Measurements from ENCODE around the gene WDR83. TPM values are rescaled to one million over a fixed set of nuclear protein-coding genes. Genes with fewer than 3 reads are reported as not detected.

Gene WDR83
- total and polyA plus RNA-seq, 2 experiments from 2014 or later = 12.5 to 18.5 TPM

DNA sequence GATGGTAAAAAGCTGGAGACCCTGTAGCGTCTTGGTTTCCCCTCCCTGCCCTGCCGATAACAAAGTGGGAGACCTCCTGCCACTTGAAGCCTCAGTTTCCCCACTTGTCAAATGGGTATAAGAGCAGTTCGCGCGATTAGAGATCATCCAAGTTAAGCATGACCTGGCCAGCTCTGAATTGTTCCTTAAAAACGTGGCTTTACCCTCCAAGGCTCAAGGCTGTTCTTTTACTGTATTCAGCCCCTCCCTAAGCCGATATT lies 56.7 kb downstream of the WDR83 start:
- DNase-seq (ENCODE audit: low spot score) (peak; percentile 17), ATAC-seq (no peak)
- H3K9me2 ChIP-seq (ENCODE audit: insufficient read depth) = no peaks in the 10 kb centered on the region
- no peaks in the 10 kb centered on the region for H3K27me3 ChIP-seq (ENCODE audit: insufficient read depth)
- peaks cover 34% of the 10 kb centered on the region for H3F3A ChIP-seq (replicated peaks; ENCODE audit: low read depth)
- peak overlapping the region; percentile 95 for H3K27ac Mint-ChIP-seq
- H3K4me1 ChIP-seq (ENCODE audit: insufficient read depth) = peaks cover 9% of the 10 kb centered on the region; the same call in 1 of the 2 replicates
- peaks cover 37% of the 10 kb centered on the region for H3K36me3 Mint-ChIP-seq (ENCODE audit: low read depth)
- peaks cover 27% of the 10 kb centered on the region for H3K27me3 Mint-ChIP-seq (ENCODE audit: insufficient read depth, low read depth, poor library complexity)
- H3K79me2 ChIP-seq (replicated peaks; ENCODE audit: insufficient read depth) = peaks cover 57% of the 10 kb centered on the region
- H3K4me3 ChIP-seq = peak overlapping the region; percentile 80
- no peak overlapping the region for H2AFZ ChIP-seq
- H3K4me2 ChIP-seq = peak overlapping the region; percentile 87
- peaks cover 4% of the 10 kb centered on the region; the same call in 1 of the 2 replicates for H3K36me3 ChIP-seq (ENCODE audit: insufficient read depth)
- H3K4me1 Mint-ChIP-seq = peaks cover 15% of the 10 kb centered on the region
- H3K4me3 Mint-ChIP-seq = peak overlapping the region; percentile 91
- H3K9me3 Mint-ChIP-seq = no peaks in the 10 kb centered on the region; the same call in 2 of the 3 replicates
- H3K27ac ChIP-seq (ENCODE audit: low read depth) = peak overlapping the region; percentile 83
- peaks cover 13% of the 10 kb centered on the region; the same call in 1 of the 2 replicates for H4K20me1 ChIP-seq (replicated peaks; ENCODE audit: insufficient read depth)
- no peak for TF ChIP-seq STAT1 (IDR thresholded peaks at IDR 0.05; ENCODE audit: unreplicated experiment)
- TF ChIP-seq, protein P1, sequence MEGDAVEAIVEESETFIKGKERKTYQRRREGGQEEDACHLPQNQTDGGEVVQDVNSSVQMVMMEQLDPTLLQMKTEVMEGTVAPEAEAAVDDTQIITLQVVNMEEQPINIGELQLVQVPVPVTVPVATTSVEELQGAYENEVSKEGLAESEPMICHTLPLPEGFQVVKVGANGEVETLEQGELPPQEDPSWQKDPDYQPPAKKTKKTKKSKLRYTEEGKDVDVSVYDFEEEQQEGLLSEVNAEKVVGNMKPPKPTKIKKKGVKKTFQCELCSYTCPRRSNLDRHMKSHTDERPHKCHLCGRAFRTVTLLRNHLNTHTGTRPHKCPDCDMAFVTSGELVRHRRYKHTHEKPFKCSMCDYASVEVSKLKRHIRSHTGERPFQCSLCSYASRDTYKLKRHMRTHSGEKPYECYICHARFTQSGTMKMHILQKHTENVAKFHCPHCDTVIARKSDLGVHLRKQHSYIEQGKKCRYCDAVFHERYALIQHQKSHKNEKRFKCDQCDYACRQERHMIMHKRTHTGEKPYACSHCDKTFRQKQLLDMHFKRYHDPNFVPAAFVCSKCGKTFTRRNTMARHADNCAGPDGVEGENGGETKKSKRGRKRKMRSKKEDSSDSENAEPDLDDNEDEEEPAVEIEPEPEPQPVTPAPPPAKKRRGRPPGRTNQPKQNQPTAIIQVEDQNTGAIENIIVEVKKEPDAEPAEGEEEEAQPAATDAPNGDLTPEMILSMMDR (conservative IDR thresholded peaks at IDR 0.05; ENCODE audit: low read depth in 2 of 2) = no peak
- TF ChIP-seq EZH2phosphoT487 (IDR thresholded peaks at IDR 0.05; ENCODE audit: unreplicated experiment) = no peak
- TF ChIP-seq, protein P2, sequence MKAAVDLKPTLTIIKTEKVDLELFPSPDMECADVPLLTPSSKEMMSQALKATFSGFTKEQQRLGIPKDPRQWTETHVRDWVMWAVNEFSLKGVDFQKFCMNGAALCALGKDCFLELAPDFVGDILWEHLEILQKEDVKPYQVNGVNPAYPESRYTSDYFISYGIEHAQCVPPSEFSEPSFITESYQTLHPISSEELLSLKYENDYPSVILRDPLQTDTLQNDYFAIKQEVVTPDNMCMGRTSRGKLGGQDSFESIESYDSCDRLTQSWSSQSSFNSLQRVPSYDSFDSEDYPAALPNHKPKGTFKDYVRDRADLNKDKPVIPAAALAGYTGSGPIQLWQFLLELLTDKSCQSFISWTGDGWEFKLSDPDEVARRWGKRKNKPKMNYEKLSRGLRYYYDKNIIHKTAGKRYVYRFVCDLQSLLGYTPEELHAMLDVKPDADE (IDR thresholded peaks at IDR 0.05) = no peak
- TF ChIP-seq ZNF331 (CRISPR knock-in tag; IDR thresholded peaks at IDR 0.05; ENCODE audit: low read depth) = no peak
- no peak for TF ChIP-seq ZNF114 (CRISPR knock-in tag; IDR thresholded peaks at IDR 0.05)
- TF ChIP-seq, protein P3, sequence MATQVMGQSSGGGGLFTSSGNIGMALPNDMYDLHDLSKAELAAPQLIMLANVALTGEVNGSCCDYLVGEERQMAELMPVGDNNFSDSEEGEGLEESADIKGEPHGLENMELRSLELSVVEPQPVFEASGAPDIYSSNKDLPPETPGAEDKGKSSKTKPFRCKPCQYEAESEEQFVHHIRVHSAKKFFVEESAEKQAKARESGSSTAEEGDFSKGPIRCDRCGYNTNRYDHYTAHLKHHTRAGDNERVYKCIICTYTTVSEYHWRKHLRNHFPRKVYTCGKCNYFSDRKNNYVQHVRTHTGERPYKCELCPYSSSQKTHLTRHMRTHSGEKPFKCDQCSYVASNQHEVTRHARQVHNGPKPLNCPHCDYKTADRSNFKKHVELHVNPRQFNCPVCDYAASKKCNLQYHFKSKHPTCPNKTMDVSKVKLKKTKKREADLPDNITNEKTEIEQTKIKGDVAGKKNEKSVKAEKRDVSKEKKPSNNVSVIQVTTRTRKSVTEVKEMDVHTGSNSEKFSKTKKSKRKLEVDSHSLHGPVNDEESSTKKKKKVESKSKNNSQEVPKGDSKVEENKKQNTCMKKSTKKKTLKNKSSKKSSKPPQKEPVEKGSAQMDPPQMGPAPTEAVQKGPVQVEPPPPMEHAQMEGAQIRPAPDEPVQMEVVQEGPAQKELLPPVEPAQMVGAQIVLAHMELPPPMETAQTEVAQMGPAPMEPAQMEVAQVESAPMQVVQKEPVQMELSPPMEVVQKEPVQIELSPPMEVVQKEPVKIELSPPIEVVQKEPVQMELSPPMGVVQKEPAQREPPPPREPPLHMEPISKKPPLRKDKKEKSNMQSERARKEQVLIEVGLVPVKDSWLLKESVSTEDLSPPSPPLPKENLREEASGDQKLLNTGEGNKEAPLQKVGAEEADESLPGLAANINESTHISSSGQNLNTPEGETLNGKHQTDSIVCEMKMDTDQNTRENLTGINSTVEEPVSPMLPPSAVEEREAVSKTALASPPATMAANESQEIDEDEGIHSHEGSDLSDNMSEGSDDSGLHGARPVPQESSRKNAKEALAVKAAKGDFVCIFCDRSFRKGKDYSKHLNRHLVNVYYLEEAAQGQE (IDR thresholded peaks at IDR 0.05; ENCODE audit: unreplicated experiment) = no peak
- no peak for TF ChIP-seq EZH2 (IDR thresholded peaks at IDR 0.05; ENCODE audit: low read depth, unreplicated experiment)
- TF ChIP-seq CREB1 (CRISPR knock-in tag; IDR thresholded peaks at IDR 0.05; ENCODE audit: low read depth) = no peak
- no peak for TF ChIP-seq JUNB (IDR thresholded peaks at IDR 0.05; ENCODE audit: unreplicated experiment)
- TF ChIP-seq, protein P4, sequence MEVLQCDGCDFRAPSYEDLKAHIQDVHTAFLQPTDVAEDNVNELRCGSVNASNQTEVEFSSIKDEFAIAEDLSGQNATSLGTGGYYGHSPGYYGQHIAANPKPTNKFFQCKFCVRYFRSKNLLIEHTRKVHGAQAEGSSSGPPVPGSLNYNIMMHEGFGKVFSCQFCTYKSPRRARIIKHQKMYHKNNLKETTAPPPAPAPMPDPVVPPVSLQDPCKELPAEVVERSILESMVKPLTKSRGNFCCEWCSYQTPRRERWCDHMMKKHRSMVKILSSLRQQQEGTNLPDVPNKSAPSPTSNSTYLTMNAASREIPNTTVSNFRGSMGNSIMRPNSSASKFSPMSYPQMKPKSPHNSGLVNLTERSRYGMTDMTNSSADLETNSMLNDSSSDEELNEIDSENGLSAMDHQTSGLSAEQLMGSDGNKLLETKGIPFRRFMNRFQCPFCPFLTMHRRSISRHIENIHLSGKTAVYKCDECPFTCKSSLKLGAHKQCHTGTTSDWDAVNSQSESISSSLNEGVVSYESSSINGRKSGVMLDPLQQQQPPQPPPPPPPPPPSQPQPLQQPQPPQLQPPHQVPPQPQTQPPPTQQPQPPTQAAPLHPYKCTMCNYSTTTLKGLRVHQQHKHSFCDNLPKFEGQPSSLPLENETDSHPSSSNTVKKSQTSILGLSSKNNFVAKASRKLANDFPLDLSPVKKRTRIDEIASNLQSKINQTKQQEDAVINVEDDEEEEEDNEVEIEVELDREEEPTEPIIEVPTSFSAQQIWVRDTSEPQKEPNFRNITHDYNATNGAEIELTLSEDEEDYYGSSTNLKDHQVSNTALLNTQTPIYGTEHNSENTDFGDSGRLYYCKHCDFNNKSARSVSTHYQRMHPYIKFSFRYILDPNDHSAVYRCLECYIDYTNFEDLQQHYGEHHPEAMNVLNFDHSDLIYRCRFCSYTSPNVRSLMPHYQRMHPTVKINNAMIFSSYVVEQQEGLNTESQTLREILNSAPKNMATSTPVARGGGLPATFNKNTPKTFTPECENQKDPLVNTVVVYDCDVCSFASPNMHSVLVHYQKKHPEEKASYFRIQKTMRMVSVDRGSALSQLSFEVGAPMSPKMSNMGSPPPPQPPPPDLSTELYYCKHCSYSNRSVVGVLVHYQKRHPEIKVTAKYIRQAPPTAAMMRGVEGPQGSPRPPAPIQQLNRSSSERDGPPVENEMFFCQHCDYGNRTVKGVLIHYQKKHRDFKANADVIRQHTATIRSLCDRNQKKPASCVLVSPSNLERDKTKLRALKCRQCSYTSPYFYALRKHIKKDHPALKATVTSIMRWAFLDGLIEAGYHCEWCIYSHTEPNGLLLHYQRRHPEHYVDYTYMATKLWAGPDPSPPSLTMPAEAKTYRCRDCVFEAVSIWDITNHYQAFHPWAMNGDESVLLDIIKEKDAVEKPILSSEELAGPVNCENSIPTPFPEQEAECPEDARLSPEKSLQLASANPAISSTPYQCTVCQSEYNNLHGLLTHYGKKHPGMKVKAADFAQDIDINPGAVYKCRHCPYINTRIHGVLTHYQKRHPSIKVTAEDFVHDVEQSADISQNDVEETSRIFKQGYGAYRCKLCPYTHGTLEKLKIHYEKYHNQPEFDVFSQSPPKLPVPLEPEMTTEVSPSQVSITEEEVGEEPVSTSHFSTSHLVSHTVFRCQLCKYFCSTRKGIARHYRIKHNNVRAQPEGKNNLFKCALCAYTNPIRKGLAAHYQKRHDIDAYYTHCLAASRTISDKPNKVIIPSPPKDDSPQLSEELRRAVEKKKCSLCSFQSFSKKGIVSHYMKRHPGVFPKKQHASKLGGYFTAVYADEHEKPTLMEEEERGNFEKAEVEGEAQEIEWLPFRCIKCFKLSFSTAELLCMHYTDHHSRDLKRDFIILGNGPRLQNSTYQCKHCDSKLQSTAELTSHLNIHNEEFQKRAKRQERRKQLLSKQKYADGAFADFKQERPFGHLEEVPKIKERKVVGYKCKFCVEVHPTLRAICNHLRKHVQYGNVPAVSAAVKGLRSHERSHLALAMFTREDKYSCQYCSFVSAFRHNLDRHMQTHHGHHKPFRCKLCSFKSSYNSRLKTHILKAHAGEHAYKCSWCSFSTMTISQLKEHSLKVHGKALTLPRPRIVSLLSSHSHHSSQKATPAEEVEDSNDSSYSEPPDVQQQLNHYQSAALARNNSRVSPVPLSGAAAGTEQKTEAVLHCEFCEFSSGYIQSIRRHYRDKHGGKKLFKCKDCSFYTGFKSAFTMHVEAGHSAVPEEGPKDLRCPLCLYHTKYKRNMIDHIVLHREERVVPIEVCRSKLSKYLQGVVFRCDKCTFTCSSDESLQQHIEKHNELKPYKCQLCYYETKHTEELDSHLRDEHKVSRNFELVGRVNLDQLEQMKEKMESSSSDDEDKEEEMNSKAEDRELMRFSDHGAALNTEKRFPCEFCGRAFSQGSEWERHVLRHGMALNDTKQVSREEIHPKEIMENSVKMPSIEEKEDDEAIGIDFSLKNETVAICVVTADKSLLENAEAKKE (CRISPR knock-in tag; IDR thresholded peaks at IDR 0.05) = no peak
- TF ChIP-seq NANOG (IDR thresholded peaks at IDR 0.05; ENCODE audit: borderline replicate concordance) = no peak
- no peak for TF ChIP-seq POLR2AphosphoS5 (IDR thresholded peaks at IDR 0.05; ENCODE audit: low read depth)
